HG03439 (cell line): ENCODE measurements around the gene SLC22A4.
A peak's percentile ranks its signal among the peaks of the same experiment; 100 is the strongest.

Source experiments
- ATAC-seq: cut with Tn5 transposase; IDR thresholded peaks from one replicate; pipeline ENCODE4 v1.9.1; 2021; ENCODE audit warnings: mild to moderate bottlenecking, moderate library complexity; ENCODE audit not compliant: unreplicated experiment

The SLC22A4 gene

DNA sequence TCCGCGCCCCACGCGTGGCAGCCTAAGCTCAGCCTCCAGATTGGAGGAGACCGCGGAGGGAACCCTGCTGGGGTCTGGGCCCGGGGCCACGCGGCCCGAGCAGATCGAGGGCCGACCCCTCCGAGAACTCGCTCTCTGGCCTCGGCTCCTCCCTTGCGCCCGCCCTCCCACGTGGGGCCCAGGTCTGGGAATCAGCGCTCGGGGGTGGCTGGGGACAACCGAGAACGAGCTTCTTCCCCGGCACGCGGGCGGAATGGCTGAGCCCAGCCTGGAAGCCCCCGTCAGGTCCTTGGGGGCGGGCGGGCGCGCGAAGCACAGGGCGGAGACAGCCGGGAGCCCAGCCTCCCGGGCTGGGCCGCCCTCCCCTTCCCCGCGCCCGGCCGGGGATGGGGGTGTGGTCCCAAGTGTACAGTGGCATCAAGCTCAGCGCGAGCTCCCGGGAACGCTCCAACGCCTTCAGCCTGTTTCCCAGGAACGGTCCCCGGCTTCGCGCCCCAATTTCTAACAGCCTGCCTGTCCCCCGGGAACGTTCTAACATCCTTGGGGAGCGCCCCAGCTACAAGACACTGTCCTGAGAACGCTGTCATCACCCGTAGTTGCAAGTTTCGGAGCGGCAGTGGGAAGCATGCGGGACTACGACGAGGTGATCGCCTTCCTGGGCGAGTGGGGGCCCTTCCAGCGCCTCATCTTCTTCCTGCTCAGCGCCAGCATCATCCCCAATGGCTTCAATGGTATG is at the start of gene SLC22A4:
Gene SLC22A4 (plus strand): TSS at position 403 of the 736 bp plus-strand sequence. CDS start 223 bp downstream, at position 626.
- peak; percentile 59 for ATAC-seq

DNA sequence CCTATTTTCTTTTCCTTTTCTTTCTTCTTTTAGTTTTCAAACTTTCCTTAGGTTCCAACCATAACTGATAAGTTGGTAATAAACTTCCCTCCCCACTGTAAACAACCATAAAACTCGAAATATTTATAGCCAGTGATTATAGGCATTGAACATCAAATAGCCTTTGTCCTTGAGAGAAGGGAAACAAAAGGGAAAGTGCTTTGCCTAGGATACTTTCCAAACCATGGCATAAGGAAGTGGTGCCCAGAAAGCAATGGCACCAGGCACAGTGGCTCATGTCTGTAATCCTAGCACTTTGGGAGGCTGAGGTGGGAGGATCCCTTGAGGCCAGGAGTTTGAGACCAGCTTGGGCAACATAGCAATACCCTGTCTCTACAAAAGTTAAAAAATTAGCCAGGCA is 48.6 kb upstream of the SLC22A4 start:
- ATAC-seq = no peak

DNA sequence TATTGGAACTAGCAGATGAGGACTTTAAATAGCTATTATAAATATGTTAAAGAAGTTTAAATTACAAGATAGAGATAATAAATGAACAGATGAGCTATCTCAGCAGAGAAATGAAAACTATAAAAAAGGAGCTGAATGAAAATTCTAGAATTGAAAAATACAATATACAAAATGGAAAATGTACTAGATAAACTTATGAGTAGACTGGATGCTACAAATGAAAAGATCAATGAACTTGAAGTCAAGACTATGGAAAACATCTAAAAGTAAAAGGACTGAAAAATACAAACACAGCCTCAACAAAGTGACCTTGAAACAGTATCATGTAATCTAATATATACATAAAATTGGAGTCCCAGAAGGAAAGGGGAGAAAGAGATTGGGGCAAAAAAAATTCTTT is 47.4 kb upstream of the SLC22A4 start:
- ATAC-seq = no peak

DNA sequence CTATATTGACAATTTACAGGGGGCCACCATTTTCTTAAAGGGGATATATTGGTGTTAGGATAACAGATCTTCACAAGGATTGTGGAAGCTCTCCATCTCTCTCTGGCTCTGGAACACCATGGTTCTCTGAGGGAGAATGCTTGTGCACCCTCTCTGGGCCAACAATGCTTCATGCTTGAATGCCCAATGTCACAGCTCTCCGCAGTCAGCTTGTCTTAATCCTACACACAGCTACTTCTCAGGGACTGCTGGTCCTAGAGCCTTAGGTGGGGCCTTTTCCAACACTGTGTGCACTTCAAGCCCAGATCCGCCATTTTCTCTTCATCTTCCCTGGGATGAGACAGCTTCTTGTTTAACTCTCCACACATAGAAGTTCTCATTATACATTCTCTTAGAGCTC is 43.6 kb upstream of the SLC22A4 start:
- no peak for ATAC-seq

DNA sequence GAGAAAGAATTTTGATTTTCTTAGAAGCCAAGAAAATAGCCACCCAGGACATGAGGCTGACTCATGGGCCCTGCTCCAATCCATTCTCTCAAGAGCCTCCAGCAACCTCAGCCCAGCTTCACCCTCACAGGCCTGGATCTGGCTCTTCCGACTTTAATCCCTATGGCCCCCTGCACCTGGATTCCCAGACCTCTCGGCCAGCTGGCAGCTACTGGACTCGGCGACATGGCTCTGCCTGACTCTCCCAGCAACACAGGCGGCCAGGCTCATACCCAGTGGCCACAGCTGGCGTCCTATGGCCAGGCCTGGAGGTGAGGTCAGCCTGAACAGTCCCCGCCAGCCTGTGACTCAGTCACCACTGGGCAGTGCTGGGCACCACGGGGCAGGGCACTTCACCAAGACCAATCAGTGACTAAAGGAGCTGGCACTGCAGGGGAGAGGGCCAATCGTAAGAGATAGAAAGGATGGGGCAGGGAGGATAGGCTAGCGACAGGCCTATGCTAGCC is 42.9 kb upstream of the SLC22A4 start:
- ATAC-seq = no peak

DNA sequence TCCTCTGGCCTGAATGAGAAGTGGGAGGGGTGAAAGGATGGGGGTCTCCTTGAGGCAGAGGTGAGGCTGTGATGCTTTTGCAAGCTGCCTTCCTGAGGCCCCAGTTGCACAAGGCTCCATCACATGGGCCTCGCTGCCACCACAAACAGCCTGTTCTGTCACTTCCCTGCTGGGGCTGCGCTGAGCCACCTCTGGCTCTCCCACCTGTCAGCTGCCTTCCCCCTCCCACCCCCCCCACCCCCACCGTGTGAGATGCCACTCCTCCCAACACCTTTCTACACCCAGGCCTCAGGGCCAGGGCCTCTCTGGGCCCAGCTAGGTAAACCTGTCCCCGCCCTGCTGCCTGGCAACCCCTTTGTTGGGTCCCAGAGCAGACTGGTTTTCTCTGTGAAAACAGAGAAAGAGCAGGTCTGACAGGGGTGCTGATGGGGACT is 41.2 kb upstream of the SLC22A4 start:
- ATAC-seq = no peak

DNA sequence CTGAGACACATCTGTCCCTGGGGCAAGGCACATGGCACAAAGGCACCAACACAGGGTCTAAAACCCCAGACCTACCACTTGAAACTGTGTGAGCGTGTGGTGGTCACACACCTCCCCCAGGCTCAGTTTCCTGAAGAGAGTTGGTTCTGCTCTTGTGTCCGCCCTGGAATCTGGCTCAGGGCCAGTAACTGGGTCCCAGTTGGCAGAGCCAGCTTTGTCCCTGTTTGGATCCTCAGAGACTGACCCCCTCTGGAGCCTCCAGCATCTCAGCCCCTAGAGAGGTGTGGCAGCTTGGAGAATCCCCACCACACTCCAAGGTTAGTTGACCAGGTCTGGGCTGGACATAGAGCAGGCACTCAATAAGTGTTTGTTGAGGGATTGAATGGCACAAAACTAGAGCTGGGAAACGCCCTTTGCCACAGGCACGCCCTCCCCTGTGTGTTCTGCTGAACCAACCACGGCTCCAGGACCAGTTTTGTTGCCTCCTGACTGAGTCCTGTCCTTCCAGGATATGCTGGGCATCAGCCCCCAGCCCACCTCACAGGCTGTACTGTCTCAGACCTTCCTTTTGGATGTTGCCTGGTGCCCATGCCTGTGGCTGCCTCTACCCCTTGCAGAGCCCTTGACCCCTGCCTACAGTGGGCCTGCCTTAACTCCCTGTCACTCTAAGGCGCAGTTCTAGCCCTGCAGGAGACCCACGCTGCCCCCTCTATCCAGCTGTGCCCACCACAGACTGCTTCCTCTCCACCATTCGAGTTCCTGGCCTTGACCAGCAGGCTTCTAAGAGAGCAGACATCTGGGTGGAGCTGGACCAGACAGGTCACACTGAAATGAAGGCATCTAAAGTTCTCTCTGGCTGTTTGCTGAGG is 40.5 kb upstream of the SLC22A4 start:
- ATAC-seq = no peak

DNA sequence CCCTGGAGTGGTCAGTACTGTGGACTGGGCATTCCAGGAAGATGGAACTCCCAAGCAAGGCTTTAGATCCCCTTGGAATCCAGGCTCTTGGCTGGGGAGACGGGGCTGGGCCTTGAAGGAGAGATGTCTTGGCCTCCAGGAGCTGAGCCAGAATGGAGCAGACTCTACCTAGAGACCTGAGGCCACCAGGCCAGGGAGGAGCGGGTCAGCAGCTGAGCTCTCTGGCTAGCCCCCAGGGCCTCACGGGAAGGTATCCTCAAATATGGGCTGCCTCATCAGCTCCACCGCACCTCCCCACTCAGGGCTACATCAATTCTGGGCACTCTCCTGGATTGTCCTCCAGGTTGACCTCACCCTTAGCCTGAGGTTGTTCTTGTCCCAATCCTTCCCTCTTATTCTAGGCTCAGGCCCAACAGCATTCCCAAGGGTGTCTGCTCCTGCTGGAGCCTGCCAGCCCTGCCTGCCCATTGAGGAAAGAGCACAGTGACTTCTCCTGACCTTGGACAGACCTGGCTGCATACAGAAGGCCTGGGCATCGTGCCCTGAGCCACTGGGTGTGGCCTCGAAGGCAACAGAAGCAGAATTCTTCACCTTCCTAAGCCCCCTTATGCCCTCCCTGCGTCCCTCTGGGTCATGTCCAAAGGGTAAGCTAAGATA is 39.7 kb upstream of the SLC22A4 start:
- no peak for ATAC-seq

DNA sequence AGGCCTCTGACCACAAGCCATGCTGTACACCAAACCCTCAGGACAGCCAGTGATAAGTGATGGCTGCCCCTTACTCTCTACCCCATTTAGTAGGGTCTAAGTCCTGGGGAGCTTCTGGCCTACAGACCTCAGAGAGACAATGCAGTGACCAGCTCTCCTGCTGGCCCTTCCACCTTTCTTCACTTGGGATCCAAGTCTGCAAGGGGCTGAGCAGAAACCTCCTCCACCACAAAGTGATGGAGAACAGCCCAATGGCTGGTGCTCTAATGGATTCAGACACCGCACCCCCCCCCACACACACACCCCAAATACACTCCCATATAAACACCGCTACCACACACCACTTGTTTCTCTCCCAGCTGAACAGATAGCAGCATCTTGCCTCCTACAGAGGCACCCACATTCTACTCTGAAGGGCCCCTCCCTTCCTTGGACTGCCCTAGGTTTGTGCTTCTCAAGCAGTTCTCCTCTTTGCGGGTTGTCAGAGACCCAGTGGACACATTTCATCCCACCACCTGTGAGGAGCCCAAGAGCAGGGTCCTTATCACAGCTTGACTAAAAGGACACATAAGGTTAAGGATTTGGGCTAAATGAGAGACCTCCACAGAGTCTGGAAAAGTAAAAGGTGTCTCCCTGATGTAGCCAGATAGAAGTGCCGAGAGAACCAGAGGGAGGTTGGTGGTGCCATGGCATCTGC is 38.0 kb upstream of the SLC22A4 start:
- no peak for ATAC-seq

DNA sequence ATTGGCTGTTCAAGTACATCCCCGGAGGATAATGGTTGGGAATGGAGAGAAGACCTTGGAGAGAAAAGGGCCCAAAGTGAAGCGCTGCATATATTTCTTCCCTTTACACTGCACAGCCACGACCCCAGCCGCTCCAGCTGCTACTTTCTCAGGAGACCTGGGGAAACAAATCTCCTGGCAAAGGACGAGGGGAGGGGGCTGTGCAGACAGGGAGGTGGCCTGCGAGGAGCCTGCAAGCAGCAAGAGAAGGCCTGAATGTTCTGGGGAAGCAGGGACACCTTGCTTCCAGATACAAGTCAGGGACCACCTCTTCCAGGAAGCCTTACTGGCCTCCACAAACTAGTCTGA is 37.4 kb upstream of the SLC22A4 start:
- no peak for ATAC-seq

DNA sequence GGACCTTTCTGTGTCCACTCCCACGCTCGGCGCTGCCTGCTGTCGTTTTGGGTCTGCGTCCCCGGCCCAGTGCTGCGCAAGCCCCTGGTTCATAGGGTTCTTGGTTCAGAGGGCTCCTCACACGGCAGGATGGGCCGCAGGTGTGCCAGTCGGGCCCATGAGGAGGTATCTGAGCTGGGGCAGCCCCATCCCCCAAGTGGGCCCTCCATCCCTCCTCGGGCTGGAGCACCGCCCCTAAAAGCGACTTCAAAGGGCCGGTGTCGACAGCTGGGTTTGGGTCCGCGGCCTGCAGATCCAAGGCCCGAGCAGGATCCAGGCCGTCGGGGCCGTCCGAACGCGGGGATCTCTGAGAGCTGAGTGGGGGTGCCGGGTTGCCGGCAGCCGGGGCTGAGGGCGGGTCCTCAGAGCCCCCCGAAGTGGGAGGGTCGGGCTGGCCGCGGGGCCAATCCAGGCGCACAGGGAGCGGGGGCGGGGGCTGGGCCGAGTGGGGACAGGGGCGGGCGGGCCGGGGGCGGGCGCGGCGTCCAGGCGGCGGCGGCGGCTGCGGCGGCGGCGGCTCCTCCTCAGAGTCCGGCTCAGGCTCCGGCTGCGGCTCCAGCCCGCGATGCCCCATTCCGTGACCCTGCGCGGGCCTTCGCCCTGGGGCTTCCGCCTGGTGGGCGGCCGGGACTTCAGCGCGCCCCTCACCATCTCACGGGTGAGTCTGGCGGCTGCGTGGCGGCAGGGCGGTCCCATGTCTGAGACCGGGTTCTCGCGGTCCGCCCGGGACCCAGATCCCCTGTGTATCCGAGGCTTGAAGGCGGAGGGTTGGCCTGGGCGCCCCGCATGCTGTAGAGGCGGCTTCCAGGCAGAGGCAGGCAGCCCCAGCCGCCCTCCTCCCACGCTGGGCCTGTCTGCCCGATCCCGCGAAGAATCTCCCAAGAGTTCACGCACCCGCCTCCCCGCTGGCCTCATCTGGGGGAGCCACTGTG is 36.8 kb upstream of the SLC22A4 start, which contains the start of gene PDLIM4:
Gene PDLIM4 (plus strand): TSS at position 566 of the 971 bp plus-strand sequence. CDS start 39 bp downstream, at position 605.
- no peak for ATAC-seq

DNA sequence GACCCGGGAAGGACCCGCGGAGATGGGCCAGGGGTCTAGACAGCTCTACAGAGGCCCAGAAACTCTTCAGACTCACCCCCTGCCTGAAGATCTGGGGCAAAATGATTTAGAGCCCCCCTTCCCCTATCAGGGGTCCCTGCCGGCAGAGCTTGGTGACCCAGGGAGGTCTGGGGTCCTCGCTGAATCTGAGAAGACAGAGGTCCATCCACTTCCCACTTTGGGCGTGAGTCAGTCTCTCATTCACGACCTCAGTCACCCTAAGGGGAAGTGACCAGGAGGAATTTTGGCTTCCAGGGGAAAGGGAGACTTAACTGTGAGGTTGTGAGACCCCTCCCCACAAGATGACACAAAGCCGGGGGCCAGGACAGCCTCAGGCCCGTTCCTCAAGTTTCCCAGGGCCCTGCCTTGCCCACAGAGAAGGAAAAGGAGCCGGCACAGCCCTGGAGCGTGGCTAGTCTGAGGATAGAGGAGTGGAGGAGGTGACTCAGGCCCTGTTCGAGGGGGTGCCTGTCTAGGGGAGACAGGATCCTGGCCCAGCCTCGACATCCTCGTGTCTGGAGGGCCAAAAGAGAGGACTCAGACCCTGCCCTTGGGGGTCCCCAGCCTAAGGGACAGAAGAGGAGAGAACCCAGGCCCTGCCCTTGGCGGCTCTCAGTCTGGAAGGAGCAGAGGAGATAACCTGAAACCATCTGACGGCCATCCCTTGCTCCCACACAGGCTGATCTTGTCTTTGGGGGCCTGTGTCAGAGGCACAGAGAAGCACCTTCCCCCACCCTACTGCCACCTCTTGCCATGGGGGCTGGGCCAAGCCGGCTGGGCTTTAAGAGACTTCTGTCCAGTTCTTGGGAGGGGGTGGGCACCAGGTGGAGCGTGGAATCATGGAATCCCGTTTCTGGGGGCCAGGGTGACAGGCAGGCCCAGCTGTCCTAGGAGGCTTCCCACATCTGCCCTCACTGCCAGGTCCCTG is 35.8 kb upstream of the SLC22A4 start:
- no peak for ATAC-seq

DNA sequence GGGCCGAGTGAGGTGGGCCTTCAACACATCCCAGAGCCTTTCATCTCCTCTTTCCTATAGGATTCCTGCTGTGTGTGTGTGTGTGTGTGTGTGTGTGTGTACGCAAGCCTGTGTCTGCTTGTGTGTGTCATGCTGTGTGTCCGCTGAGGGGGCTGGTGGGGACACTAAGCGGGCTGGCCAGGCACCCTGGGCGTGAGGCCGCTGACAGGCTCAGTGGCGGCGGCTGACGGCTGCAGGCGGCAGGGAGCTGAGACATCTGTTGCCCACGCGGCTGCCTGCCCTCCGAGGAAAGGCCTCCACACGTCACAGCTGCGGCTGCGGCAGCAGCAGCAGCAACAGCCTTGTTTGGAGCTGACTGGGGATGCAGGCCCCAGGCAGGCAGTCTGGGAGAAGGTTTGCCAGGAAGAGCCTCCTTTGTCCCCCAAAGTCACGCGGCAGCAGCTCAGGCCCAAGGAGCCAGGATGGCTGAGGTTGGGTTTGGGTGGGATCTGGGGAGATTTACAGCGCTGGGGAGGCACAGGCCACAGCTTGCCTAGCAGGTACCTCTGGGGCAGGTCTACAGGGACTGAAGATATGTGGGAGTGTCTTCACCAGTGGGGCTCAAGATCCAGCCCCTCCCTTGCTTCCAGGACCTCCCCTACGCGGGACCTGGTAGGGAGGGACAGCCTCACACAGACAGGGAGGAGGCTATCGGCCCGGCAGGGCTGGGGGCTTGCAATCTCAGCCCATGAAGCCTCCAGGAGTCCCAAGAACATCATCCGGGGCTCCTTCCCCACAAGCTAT is 34.9 kb upstream of the SLC22A4 start:
- no peak for ATAC-seq

DNA sequence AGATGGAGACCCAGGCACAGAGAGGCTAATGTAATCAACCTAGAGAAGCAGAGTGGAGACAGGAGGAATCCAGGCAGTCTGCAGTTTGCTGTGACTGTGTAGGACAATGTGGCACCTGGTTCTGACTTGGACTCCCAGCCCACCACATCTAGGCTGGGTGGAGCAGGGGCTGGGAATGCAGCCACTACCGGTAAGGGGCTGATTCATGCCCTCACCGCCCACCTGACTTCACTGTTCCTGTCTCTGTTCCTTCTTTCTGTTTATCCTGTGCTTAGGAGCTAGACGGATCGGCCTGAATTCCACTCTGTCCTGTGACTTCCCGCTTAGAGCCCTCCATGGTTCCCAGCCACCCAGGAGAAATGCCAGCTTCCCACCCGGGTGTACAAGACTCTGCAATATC is 34.1 kb upstream of the SLC22A4 start:
- no peak for ATAC-seq

DNA sequence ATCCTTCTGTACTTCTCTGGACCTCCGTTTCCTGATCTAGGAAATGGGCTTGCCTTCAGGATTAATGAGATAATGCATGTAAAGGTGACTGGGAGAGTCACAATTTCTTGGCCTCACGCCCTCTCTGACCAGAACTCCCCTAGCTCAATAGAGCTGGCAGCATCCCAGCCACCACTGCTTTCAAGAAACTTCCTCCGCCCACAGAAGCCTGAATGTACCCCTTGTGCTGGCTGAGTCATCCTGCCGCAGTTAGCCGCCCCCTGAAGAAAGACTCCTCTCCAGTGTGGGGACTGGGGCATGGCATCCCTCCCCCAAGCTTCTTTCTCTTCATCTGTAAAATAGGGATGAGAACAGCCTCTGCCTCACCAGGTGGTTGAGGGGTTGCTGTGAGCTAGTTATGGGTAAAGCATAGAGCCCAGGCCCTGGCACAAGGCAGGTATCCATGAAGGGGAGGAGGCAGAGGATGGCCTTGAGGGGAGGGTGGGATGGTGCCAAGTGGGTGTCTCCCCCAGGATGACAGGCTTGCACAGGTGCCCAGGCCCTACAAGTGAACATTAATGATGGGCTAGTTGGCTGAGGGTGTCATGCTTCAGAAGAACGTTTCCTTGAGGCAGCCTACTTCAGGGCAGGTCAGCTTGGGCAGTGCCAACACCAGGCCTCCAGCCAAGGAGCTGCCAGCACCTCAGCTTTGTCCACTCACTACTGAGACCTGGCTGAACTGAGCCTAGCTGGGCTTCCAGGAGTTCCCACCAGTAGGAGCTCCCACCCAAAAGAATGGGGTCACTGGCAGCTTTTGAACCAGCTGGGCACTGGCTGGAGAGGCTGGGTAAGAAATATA is 33.3 kb upstream of the SLC22A4 start:
- no peak for ATAC-seq

DNA sequence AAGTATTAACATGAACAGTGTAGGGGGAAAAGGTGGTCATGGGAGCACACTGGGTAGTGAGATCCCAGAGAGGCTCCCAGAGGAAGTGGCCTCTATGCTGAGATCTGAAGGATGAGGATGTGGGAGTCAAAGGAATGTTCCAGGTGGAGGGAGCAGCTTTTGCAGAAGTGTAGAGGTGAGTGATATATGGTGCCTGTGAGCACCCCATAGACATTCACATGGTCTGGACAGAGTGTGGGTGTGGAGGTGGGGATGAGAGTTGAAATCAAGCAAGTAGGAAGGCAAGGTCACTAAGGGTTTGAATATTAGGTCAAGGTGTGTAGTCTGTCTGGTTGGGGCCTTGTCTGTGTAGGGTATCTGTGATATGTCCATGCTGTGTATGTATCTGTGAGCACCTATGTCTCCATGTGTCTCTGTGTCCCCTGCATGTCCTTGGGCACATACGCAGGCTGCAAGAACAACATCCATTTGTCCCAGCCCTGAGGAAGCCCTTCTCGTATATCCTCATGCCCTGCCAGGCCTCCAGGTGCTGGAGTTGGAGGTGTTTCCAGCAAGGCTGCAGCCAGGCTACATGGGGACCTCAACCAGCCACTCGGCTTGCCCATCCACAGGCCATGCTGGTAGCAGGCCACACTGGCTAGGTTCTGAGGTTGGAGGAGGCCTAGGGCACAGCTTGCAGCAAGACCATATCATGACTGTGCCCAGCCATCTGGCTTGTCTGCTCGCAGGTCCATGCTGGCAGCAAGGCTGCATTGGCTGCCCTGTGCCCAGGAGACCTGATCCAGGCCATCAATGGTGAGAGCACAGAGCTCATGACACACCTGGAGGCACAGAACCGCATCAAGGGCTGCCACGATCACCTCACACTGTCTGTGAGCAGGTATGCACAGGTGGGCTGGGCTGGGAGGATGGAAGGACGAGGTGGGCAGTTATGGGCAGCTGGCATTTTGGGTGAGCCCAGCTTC is 32.0 kb upstream of the SLC22A4 start:
- no peak for ATAC-seq
